Left forelimb (tissue), 1 donor: ENCODE measurements around the gene NCEH1.
"Not testable (repeated sequence)": the region's sequence is repeated elsewhere in the genome, so short reads cannot be mapped to it uniquely, and the experiment has no call there.

Source experiments
- DNase-seq: peaks from one replicate; pipeline ENCODE4 v3.0.0-alpha.2; 2018; ENCODE audit warnings: low spot score

The NCEH1 gene

DNA sequence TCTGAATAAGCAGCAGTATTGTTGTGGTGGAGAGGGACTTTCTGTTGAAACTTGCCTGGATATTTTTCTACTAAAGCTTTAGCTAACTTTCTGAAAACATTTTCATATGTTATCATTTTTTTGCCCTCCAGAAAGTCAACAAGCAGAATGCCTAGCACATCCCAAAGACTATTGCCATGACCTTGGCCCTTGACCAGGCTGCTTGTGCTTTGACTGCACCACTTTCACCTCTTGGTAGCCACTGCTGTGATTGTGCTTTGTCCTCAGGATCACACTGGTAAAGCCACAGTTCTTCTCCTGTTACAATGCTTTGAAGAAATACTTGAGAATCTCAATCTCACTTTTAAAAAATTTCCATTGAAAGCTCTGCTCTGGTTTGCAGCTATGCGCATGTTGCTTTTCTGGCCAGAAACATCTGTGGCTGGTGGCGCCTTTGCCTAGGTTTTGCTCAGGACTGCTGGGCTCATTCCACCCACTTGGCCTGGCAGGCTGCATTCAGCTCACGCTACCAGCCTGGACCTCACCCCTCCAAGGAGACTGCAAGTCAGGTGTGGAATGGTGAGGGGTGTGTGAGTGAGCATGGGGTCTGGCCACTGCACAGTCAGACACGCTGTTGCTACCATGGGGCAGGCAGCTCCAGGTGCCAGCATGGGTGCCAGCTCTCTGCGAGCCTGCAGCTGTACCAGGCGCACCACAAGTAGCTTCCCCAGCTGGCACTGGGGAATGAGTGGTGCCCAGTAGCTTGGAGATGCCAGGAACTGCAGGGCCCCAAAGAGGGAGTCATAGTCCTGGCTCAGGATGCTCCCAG is 97.8 kb downstream of the NCEH1 start:
- no peak for DNase-seq

DNA sequence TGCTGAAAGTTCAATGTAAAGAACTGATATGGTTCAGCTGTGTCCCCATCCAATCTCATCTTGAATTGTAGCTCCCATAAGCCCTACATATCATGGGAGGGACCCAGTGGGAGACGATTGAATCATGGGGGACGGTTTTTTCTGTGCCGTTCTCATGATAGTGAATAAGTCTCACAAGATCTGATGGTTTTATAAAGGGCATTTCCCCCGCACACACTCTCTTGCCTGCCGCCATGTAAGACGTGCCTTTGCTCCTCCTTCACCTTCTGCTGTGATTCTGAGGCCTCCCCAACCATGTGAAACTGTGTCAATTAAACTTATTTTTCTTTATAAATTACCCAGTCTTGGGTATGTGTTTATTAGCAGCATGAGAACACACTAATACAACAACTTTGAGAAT is 101.1 kb downstream of the NCEH1 start:
- no peak for DNase-seq

DNA sequence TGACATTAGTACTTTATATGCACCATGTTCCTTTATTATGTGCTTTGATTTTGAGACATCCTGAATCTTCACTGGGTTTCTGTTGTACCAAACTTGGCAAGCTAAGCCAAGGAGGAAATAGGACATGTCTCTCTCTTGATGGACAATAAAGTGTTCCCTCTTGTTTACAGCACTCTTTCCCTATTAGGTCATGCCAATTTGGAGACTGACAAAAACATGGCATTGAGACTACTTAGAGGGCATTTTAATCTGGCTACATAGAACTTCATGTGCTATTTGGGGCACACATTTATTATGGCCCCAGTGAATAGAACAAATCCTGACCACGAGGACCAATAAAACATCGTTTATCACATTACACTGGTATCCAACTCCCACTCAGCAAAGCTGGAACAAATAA is 102.3 kb downstream of the NCEH1 start:
- no peak for DNase-seq

- DNase-seq, result no peak
These were observed 103.4 kb downstream of the NCEH1 start for GRCh38 chr3:172607305-172608121.

- no peak for DNase-seq
These were observed 104.8 kb downstream of the NCEH1 start for GRCh38 chr3:172606021-172606420.

- DNase-seq, result no peak
These were observed 105.8 kb downstream of the NCEH1 start for GRCh38 chr3:172604895-172605646.

DNA sequence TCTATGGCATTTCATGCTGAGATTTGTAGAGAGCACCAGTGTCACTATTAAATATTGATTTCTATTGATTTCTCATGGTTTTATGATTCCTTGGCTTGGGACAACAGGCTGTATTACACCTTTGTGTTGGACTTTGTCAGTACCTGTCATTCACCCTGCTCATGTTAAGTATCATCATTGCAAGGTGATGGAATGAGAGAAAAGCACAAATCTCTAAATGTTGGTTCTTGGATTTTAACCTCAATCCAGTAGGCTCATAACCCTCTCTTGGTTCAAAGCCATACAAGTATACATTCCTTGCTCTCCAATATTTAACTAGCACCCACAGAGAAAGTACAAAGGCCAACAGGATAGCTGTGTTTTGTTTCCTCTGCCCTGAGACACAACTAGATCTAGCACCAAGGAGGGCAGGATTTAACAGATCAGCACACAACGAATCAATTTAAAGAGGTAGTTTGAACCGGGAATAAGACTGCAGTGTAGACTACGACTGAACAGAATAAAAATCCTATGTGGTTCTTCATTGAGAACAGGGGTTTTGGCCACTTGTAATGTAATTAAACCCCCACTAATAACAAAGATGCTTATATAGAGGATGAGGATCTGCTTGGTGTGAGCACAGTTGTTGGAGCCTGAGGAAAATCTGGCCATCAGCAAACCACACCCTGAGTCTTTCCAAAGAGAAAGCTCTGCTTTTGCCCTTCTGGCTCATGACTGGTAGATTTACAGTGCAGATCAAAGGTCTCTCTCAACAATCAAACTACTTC is 109.6 kb downstream of the NCEH1 start:
- no peak for DNase-seq

GRCh38 chr3:172600644-172601065 is 110.2 kb downstream of the NCEH1 start:
- DNase-seq, result no peak

GRCh38 chr3:172598904-172599303 is 112.0 kb downstream of the NCEH1 start:
- DNase-seq, result no peak

DNA sequence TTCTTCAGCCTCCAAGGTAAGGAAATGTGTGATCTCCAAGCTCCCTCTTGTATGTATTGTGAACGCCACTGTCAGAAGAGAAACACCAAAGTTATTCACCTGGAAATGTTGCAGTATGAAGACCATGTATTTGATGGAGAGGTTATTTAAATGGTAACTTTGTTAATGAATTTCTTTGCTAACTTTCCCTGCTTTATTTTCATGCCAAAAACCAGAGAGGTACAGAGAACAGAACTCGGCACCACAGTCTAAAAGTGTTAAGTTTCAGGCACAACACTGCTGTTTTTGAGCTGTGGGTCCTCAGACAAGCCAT is 114.5 kb downstream of the NCEH1 start:
- no peak for DNase-seq

GRCh38 chr3:172595664-172596393 is 115.0 kb downstream of the NCEH1 start:
- no peak for DNase-seq

- not testable (repeated sequence) for DNase-seq
These were observed 115.8 kb downstream of the NCEH1 start for GRCh38 chr3:172594900-172595663.

GRCh38 chr3:172592898-172593669 is 117.8 kb downstream of the NCEH1 start:
- DNase-seq, result no peak

DNA sequence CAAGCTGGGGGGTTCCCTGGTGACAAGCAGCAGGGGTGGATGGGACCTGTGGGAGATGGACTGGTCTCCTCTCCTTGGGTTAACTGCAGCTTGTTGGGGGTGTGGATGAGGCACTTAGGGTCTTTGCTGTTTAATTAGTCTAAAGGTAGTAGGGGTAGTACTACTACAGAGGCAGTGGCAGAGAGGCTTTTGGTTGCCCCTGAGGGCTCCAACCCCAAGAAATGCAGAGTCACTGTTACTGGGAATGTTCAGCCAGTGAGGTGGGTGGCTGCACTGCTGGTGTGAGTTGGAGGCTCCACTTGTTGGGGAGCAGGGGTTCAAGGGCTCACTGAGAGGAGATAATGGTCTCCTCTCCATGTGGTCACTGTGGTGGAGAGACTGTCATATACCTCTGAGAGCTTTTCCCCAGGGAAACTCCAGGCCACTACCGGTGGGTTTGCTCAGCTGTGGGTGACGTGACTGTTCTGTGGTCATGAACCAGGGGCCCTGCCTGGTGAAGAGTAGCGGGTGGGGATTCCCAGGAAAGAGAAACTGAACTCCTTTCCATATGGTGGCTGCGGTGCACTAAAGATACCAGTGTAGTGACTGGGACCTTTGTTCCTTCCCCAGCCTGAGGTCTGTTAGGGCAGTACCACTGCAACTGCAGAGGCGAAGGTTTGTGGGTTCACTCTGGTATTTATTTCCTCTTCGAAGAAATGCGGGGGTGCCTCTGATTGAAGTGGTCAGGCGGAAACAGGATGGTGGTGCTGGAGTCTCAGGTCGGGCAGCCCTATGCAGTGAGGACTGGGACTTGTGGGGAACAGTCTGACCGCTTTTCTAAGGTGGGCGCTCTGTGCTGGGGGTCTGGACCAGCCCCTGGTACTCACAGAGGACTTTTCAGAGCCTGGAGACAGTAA is 118.7 kb downstream of the NCEH1 start:
- DNase-seq, result no peak

DNA sequence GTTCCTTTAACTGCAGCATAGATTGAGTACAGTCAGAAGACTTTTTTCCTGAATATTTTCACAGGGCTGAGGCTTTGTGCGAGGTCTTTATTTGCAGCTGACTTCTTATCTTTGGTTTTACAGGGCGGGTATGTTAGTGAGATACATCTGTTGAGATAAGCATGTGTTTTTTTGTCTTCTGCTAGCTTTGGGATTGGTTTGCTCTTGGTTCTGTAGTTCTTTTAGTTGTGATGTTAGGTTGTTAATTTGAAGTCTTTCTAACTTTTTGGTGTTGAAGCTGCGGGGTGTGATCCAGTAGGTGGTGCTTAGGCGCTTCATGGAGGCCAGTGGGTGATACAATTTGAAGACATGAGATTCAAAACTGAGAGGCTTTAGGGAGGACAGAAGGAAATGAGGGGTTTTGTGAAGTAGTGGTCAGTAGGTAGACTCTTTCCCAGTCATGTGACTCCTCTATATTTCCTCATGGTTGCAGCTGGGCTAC is 119.7 kb downstream of the NCEH1 start:
- no peak for DNase-seq

- DNase-seq, result no peak
These were observed 124.4 kb downstream of the NCEH1 start for GRCh38 chr3:172586436-172586835.

- no peak for DNase-seq
These were observed 124.9 kb downstream of the NCEH1 start for GRCh38 chr3:172585954-172586353.

DNA sequence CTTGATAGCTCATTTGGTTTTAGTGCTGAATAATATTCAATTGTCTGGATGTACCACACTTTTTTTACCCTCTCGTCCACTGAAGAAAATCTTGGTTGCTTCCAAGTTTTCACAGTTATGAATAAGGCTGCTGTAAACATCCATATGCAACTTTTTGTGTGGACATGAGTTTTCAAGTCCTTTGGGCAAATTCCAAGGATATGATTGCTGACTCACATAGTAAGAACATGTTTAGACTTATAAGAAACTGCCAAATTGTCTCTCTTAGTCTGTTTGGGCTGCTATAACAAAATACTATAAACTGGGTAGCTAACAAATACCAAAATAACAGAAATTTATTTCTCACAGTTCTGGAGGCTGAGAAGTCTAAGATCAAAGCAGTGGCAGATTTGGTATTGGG is 128.2 kb downstream of the NCEH1 start:
- DNase-seq, result no peak
